Lung (tissue), 12 donors: ENCODE measurements around the gene ENSA. TPM values are rescaled to one million over a fixed set of nuclear protein-coding genes. Genes with fewer than 3 reads are reported as not detected.
"Not testable (repeated sequence)": the region's sequence is repeated elsewhere in the genome, so short reads cannot be mapped to it uniquely, and the experiment has no call there.

Experiments
- ATAC-seq: fragments of 200-7000 bp; cut with Tn5 transposase; one replicate; pipeline ENCODE4 v1.9.1; 2020; ENCODE audit warnings: moderate number of reproducible peaks; ENCODE audit not compliant: insufficient read depth, low FRiP score
- DNase-seq, 3 donors: peaks; one replicate each; pipeline ENCODE4 v3.0.0-alpha.2; 2013 to 2017
- H3K27ac ChIP-seq, 2 donors: one replicate each; pipeline ENCODE4 v1.5.1; 2013; ENCODE audit warnings: mild to moderate bottlenecking in 2 of 2, moderate library complexity in 2 of 2, control low read depth in 1 of 2, inconsistent platforms in 1 of 2, low read depth in 1 of 2, low read length in 1 of 2
- H3K27me3 ChIP-seq, 3 donors: one replicate each; pipeline ENCODE4 v1.5.1; 2013; ENCODE audit warnings: low read length in 2 of 3; ENCODE audit not compliant: control insufficient read depth in 3 of 3, insufficient read depth in 3 of 3
- H3K36me3 ChIP-seq, 4 donors: one replicate each; pipeline ENCODE4 v1.5.1; 2013; ENCODE audit warnings: low read length in 4 of 4, mild to moderate bottlenecking in 1 of 4, moderate library complexity in 1 of 4; ENCODE audit not compliant: control insufficient read depth in 4 of 4, insufficient read depth in 4 of 4
- H3K4me1 ChIP-seq, 5 donors: one replicate each; pipeline ENCODE4 v1.5.1; 2013; ENCODE audit warnings: low read length in 5 of 5, mild to moderate bottlenecking in 2 of 5, moderate library complexity in 1 of 5; ENCODE audit not compliant: control insufficient read depth in 5 of 5, insufficient read depth in 5 of 5
- H3K4me3 ChIP-seq: one replicate; pipeline ENCODE4 v1.5.1; 2013; ENCODE audit warnings: mild to moderate bottlenecking, control low read depth, moderate library complexity
- H3K9ac ChIP-seq, 2 donors: one replicate each; pipeline ENCODE4 v1.5.1; 2013; ENCODE audit warnings: low read length in 2 of 2, control low read depth in 1 of 2; ENCODE audit not compliant: insufficient read depth in 1 of 2
- H3K9me3 ChIP-seq, 4 donors: one replicate each; pipeline ENCODE4 v1.5.1; 2013; ENCODE audit warnings: low read length in 3 of 4, mild to moderate bottlenecking in 1 of 4, moderate library complexity in 1 of 4; ENCODE audit not compliant: control insufficient read depth in 4 of 4, insufficient read depth in 3 of 4
- WGBS, 2 donors: extraction: QIAGEN DNeasy Blood & Tissue Kit; methylation state at CpG; one replicate each; pipeline ENCODE4 v1.1.7; 2013; 5-methylcytosine and 5-hydroxymethylcytosine counted together
- polyA plus RNA-seq, 2 donors: library from polyadenylated mRNA; stranded (reverse); fragments of 200-250 nt; gene quantifications; one replicate each; pipeline ENCODE4 v1.2.1, GENCODE V29; 2013
- total RNA-seq, 2 donors: library from RNA; depleted of rRNA in 1 of 2; stranded (reverse); fragments of >200 nt in 1 of 2; gene quantifications; one replicate each; pipeline ENCODE4 v1.2.1, GENCODE V29; 2014 to 2021
- TF ChIP-seq, protein P1 (sequence below): IDR thresholded peaks from 2 replicates; pipeline ENCODE4 v1.5.1; 2012; ENCODE audit warnings: mild to moderate bottlenecking; ENCODE audit errors: control extremely low read depth, extremely low read depth
- donor health status: control.
- donor health status: control.
- donor health status: Bipolar disorder and iron deficiency.
- donor health status: healthy.
- donor health status: DM: yes; HTN: yes; CAD: no.

ENSA gene
- total and polyA plus RNA-seq, 4 donors, result 133 to 245 (median 158) TPM

DNA sequence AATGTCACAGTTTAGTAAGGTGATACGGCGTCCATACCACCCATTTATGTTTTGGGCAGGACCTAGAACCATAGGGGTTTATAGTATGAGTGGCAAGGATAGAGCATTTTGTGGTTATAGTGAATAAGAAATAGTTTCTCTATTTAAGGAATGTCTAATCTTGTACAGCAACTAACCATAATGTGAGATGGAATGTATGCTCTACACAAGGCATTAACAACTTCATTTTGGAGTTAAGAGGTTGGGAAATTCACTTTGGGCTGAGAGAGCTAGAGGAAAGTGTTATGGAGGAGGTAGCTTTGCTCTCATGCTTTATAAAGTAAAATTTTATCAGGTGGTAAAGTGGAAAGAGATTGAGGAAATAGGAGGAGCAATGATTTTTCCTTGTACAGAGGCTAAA is 47.0 kb downstream of the ENSA start:
- Histone ChIP-seq H3K36me3 (peaks cover 0 to 18% (median 3%) of the 10 kb centered on the region in 4 donors), H3K9ac (no peak overlapping the region), H3K27me3 (no peaks in the 10 kb centered on the region), H3K4me3 (no peak overlapping the region), H3K9me3 (no peaks in the 10 kb centered on the region), H3K27ac (no peak overlapping the region), H3K4me1 (peaks cover 0 to 7% (median 0%) of the 10 kb centered on the region in 5 donors)
- TF ChIP-seq, protein P1, sequence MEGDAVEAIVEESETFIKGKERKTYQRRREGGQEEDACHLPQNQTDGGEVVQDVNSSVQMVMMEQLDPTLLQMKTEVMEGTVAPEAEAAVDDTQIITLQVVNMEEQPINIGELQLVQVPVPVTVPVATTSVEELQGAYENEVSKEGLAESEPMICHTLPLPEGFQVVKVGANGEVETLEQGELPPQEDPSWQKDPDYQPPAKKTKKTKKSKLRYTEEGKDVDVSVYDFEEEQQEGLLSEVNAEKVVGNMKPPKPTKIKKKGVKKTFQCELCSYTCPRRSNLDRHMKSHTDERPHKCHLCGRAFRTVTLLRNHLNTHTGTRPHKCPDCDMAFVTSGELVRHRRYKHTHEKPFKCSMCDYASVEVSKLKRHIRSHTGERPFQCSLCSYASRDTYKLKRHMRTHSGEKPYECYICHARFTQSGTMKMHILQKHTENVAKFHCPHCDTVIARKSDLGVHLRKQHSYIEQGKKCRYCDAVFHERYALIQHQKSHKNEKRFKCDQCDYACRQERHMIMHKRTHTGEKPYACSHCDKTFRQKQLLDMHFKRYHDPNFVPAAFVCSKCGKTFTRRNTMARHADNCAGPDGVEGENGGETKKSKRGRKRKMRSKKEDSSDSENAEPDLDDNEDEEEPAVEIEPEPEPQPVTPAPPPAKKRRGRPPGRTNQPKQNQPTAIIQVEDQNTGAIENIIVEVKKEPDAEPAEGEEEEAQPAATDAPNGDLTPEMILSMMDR, result no peak
- WGBS, 2 donors, result 76 to 95% methylated on average over 2 of the region's 2 CpGs
- ATAC-seq, result no peak
- DNase-seq, result no peak

DNA sequence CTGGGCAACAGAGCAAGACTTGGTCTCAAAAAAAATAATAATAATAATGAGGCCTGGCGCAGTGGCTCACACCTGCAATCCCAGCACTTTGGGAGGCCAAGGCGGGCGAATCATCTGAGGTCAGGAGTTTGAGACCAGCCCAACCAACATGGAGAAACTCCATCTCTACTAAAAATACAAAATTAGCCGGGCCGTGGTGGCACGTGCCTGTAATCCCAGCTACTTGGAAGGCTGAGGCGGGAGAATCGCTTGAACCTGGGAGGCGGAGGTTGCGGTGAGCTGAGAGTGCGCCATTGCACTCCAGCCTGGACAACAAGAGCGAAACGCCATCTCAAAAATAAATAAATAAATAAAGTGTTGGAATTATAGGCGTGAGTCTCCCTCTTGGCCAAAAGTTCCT is 47.5 kb downstream of the ENSA start:
- H3K27me3 ChIP-seq, H3K9ac ChIP-seq, DNase-seq, H3K9me3 ChIP-seq, H3K27ac ChIP-seq, H3K4me3 ChIP-seq, ATAC-seq: not testable (repeated sequence)
- peaks cover under 1 to 22% (median 7%) of the 10 kb centered on the region in 4 donors for H3K36me3 ChIP-seq
- H3K4me1 ChIP-seq, result peaks cover 0 to 11% (median 0%) of the 10 kb centered on the region in 5 donors
- WGBS, 2 donors, result 97% methylated on average over 14 of the region's 14 CpGs

DNA sequence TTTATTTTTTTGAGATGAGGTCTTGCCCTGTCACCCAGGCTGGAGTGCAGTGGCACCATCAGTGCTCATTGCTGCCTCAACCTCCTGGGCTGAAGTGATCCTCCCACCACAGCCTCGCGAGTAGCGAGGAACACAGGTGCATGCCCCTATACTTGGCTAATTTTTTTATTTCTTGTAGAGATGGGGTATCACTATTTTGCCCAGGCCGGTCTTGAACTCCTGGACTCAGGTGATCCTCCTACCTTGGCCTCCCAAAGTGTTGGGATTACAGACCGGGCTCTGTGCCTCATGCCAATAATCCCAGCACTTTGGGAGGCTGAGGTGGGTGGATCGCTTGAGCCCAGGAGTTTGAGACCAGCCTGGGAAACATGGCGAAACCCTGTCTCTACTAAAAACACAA is 48.0 kb downstream of the ENSA start:
- not testable (repeated sequence) for H3K4me3 ChIP-seq, H3K27me3 ChIP-seq, H3K27ac ChIP-seq, DNase-seq, H3K9me3 ChIP-seq, ATAC-seq, H3K9ac ChIP-seq
- H3K4me1 ChIP-seq, result peaks cover 0 to 16% (median 0%) of the 10 kb centered on the region in 5 donors
- 95 to 98% methylated on average over 7 of the region's 7 CpGs for WGBS, 2 donors
- H3K36me3 ChIP-seq, result peaks cover 4 to 26% (median 10%) of the 10 kb centered on the region in 4 donors

DNA sequence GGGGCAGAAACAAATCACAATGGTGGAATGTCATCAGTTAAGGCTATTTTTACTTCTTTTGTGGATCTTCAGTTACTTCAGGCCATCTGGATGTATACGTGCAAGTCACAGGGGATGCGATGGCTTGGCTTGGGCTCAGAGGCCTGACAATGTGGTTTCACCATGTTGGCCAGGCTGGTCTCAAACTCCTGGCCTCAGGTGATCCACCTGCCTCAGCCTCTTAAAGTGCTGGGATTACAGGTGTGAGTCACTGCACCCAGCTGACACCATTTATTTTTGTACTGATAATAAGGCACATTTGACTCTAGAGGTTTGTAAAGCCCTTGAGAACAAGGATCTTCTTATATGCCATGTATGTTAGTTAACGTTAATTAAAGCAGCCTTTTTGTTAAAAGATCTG is 48.4 kb downstream of the ENSA start:
- not testable (repeated sequence) for H3K9ac ChIP-seq, ATAC-seq, H3K27me3 ChIP-seq, DNase-seq, H3K27ac ChIP-seq, H3K9me3 ChIP-seq, H3K4me3 ChIP-seq
- WGBS, 2 donors, result 94 to 96% methylated on average over 3 of the region's 3 CpGs
- peaks cover 0 to 21% (median 1%) of the 10 kb centered on the region in 5 donors for H3K4me1 ChIP-seq
- peaks cover 4 to 31% (median 12%) of the 10 kb centered on the region in 4 donors for H3K36me3 ChIP-seq

GRCh38 chr1:150579945-150580642 is 49.3 kb downstream of the ENSA start:
- Histone ChIP-seq H3K4me3 (peak overlapping the region; percentile 43), H3K4me1 (peaks cover 0 to 28% (median 10%) of the 10 kb centered on the region in 5 donors), H3K9ac (peak overlapping the region; percentile 97 to 98), H3K27me3 (no peaks in the 10 kb centered on the region), H3K36me3 (peaks cover 9 to 39% (median 18%) of the 10 kb centered on the region in 4 donors), H3K9me3 (no peaks in the 10 kb centered on the region), H3K27ac (peak overlapping the region; percentile 93 to 96)
- DNase-seq (no peak), ATAC-seq (no peak)
- WGBS, 2 donors, result 65 to 72% methylated on average over 15 of the region's 15 CpGs
- TF ChIP-seq, protein P1, result no peak
